ENCODE results near the gene C17orf114.

Gene C17orf114

GRCh38 chr17:4786516-4786915 is 15.6 kb downstream of the C17orf114 start:
- TF ChIP-seq EZH2 (IDR thresholded peaks at IDR 0.05; ENCODE audit: low read depth) (no peak), CTCF (conservative IDR thresholded peaks at IDR 0.05) (no peak)
- Histone ChIP-seq H3K4me3 (no peak overlapping the region), H3K4me1 (replicated peaks; ENCODE audit: insufficient read depth) (peaks cover 20% of the 10 kb centered on the region), H3K27me3 (ENCODE audit: insufficient read depth, low read depth) (no peaks in the 10 kb centered on the region), H3K9me2 (ENCODE audit: insufficient read depth) (no peaks in the 10 kb centered on the region), H3K27ac (no peak overlapping the region), H3K36me3 (ENCODE audit: low read depth) (no peaks in the 10 kb centered on the region), H4K20me1 (ENCODE audit: insufficient read depth) (no peaks in the 10 kb centered on the region), H3K4me2 (no peak overlapping the region), H3K9me3 (ENCODE audit: insufficient read depth, low read depth) (no peaks in the 10 kb centered on the region), H3F3A (ENCODE audit: insufficient read depth, low read depth) (peaks cover 24% of the 10 kb centered on the region; the same call in 1 of the 2 replicates), H3K79me2 (ENCODE audit: low read depth) (peaks cover 15% of the 10 kb centered on the region; the same call in 1 of the 2 replicates), H2AFZ (no peak overlapping the region)
- no peak for DNase-seq
- ChIA-PET POLR2A (ENCODE audit: unreplicated experiment) (no interaction called here), CTCF (interaction anchor here (0.5 to 0.6 kb wide), 2 partner anchors 22 to 626 kb away, joined by 3 read pairs; no protein-coding TSS in a partner anchor)
- no TSS peak for BruUV-seq (replicated peaks)
- intact Hi-C loops (cut with micrococcal nuclease; ENCODE audit: unreplicated experiment): no loop called here

- H3K27me3 ChIP-seq (ENCODE audit: insufficient read depth, low read depth): no peaks in the 10 kb centered on the region
- H3K4me2 ChIP-seq: peak within 1 kb of the TSS; percentile 94; the same call in 1 of the 2 replicates
- POLR2A ChIA-PET (ENCODE audit: unreplicated experiment): no interaction called here
These were observed 16.0 kb downstream of the C17orf114 start, which contains the start of gene VMO1 for GRCh38 chr17:4786106-4786511. Gene VMO1 (minus strand): TSS chr17:4786364. CDS start chr17:4786352, 12 bp downstream.

GRCh38 chr17:4785311-4786105 is 16.6 kb downstream of the C17orf114 start:
- Histone ChIP-seq H2AFZ (no peak overlapping the region), H3K9me2 (ENCODE audit: insufficient read depth) (no peaks in the 10 kb centered on the region), H3K79me2 (ENCODE audit: low read depth) (peaks cover 15% of the 10 kb centered on the region; the same call in 1 of the 2 replicates), H3K27ac (no peak overlapping the region), H3K4me1 (replicated peaks; ENCODE audit: insufficient read depth) (peaks cover 16% of the 10 kb centered on the region), H3K36me3 (ENCODE audit: low read depth) (no peaks in the 10 kb centered on the region), H4K20me1 (ENCODE audit: insufficient read depth) (no peaks in the 10 kb centered on the region), H3F3A (ENCODE audit: insufficient read depth, low read depth) (peaks cover 18% of the 10 kb centered on the region; the same call in 1 of the 2 replicates), H3K27me3 (ENCODE audit: insufficient read depth, low read depth) (no peaks in the 10 kb centered on the region), H3K9me3 (ENCODE audit: insufficient read depth, low read depth) (no peaks in the 10 kb centered on the region), H3K4me2 (no peak overlapping the region), H3K4me3 (no peak overlapping the region)
- POLR2A ChIA-PET (ENCODE audit: unreplicated experiment): no interaction called here
- DNase-seq: no peak
- TF ChIP-seq CTCF (conservative IDR thresholded peaks at IDR 0.05) (no peak), EZH2 (IDR thresholded peaks at IDR 0.05; ENCODE audit: low read depth) (no peak)
- BruUV-seq (replicated peaks): no TSS peak
- CTCF ChIA-PET: interaction anchor here (0.5 kb wide), 1 partner anchor 127 kb away, joined by 3 read pairs; no protein-coding TSS in a partner anchor
- intact Hi-C loops (cut with micrococcal nuclease; ENCODE audit: unreplicated experiment): no loop called here

More at GRCh38 chr17:4786106-4786511, 16.0 kb downstream of the C17orf114 start, which contains the start of gene VMO1:
- H2AFZ ChIP-seq: no peak within 1 kb of the TSS
- H3K4me1 ChIP-seq (replicated peaks; ENCODE audit: insufficient read depth): peaks cover 20% of the 10 kb centered on the region
- DNase-seq: no peak
- H3F3A ChIP-seq (ENCODE audit: insufficient read depth, low read depth): peaks cover 23% of the 10 kb centered on the region; the same call in 1 of the 2 replicates
- no peaks in the 10 kb centered on the region for H3K36me3 ChIP-seq (ENCODE audit: low read depth)
- H3K4me3 ChIP-seq: no peak within 1 kb of the TSS
- no TSS peak for BruUV-seq (replicated peaks)
- H3K9me3 ChIP-seq (ENCODE audit: insufficient read depth, low read depth): no peaks in the 10 kb centered on the region
- no peaks in the 10 kb centered on the region for H4K20me1 ChIP-seq (ENCODE audit: insufficient read depth)
- no peak for TF ChIP-seq EZH2 (IDR thresholded peaks at IDR 0.05; ENCODE audit: low read depth)
- TF ChIP-seq CTCF (conservative IDR thresholded peaks at IDR 0.05): no peak
- H3K9me2 ChIP-seq (ENCODE audit: insufficient read depth): no peaks in the 10 kb centered on the region
- no peak within 1 kb of the TSS for H3K27ac ChIP-seq
- CTCF ChIA-PET: interaction anchor here (0.5 to 0.6 kb wide), 2 partner anchors 22 to 126 kb away, joined by 3 read pairs; no protein-coding TSS in a partner anchor
- intact Hi-C loops (cut with micrococcal nuclease; ENCODE audit: unreplicated experiment): no loop called here
- peaks cover 15% of the 10 kb centered on the region; the same call in 1 of the 2 replicates for H3K79me2 ChIP-seq (ENCODE audit: low read depth)

All from PC-9 (cell line).